OCI-LY7 (cell line): ENCODE measurements around the gene TUBA1C.

Experiments used
- EZH2phosphoT487 ChIP-seq: fragments of 200-600 bp; sonication (generic); IDR thresholded peaks from 2 replicates; pipeline ENCODE4 v1.6.1; 2018; ENCODE audit warnings: low read depth, borderline replicate concordance, mild to moderate bottlenecking, mixed run types, antibody characterized with exemption, low read length, moderate library complexity, mixed read lengths
- TF ChIP-seq, protein P1 (sequence below): fragments of 200-600 bp; sonication (generic); conservative IDR thresholded peaks from 2 replicates; pipeline ENCODE4 v1.5.1; 2014; ENCODE audit warnings: mild to moderate bottlenecking, antibody characterized with exemption, low read length, moderate library complexity, mixed read lengths

- TF ChIP-seq, protein P1, sequence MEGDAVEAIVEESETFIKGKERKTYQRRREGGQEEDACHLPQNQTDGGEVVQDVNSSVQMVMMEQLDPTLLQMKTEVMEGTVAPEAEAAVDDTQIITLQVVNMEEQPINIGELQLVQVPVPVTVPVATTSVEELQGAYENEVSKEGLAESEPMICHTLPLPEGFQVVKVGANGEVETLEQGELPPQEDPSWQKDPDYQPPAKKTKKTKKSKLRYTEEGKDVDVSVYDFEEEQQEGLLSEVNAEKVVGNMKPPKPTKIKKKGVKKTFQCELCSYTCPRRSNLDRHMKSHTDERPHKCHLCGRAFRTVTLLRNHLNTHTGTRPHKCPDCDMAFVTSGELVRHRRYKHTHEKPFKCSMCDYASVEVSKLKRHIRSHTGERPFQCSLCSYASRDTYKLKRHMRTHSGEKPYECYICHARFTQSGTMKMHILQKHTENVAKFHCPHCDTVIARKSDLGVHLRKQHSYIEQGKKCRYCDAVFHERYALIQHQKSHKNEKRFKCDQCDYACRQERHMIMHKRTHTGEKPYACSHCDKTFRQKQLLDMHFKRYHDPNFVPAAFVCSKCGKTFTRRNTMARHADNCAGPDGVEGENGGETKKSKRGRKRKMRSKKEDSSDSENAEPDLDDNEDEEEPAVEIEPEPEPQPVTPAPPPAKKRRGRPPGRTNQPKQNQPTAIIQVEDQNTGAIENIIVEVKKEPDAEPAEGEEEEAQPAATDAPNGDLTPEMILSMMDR: no peak
- TF ChIP-seq EZH2phosphoT487: no peak
Measured at GRCh38 chr12:49297695-49298060, 32.8 kb downstream of the TUBA1C start.
